ENCODE measurements around the gene CD300LF. TPM values are rescaled to one million over a fixed set of nuclear protein-coding genes. Genes with fewer than 3 reads are reported as not detected.

CD300LF gene
- total RNA-seq, 1 donor from 2014 or later, result 3.1 TPM

DNA sequence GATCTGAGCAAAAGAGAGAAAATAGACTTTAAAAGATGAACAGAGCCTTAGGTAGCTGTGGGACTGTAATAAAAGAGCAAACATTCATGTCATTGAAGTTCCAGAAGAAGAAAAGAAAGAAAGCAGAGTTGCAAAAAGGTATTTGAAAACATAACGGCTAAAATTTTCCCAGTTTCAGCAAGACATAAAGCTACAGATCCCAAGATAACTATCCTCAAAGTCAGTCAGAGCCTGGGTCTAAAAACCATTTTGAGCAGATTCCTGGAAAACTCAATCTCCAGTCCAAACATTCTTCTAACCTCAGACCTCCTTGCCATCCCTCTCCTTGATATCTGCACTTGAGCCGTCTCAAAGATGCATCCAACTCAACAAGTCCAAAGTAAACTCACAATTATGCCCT, 68.3 kb downstream of the CD300LF start:
- no peak for DNase-seq (ENCODE audit: low spot score)

Other genes starting within 250 kb of the CD300LF start
- gene CD300A, start 246.3 kb downstream of the CD300LF start, total RNA-seq (ENCODE audit: insufficient read depth, low replicate concordance), result 7.2 TPM
- gene CD300LB, start 181.4 kb downstream of the CD300LF start, total RNA-seq (ENCODE audit: insufficient read depth, low replicate concordance), result 0.24 TPM
- gene CD300C, start 166.8 kb downstream of the CD300LF start, total RNA-seq (ENCODE audit: insufficient read depth, low replicate concordance), result 0.48 TPM
- gene CD300H, start 145.4 kb downstream of the CD300LF start, total RNA-seq (ENCODE audit: insufficient read depth, low replicate concordance), result not detected
- not detected for gene CD300LD, start 120.6 kb downstream of the CD300LF start, total RNA-seq (ENCODE audit: insufficient read depth, low replicate concordance)
- gene CD300E, start 89.2 kb downstream of the CD300LF start, total RNA-seq (ENCODE audit: insufficient read depth, low replicate concordance), result 0.72 TPM
- 4.6 TPM for gene RAB37, start 24.3 kb upstream of the CD300LF start, total RNA-seq (ENCODE audit: insufficient read depth, low replicate concordance)
- 12.5 TPM for gene NHERF1, start 35.7 kb upstream of the CD300LF start, total RNA-seq (ENCODE audit: insufficient read depth, low replicate concordance)
- 18.1 TPM for gene NAT9, start 63.4 kb upstream of the CD300LF start, total RNA-seq (ENCODE audit: insufficient read depth, low replicate concordance)
- 4.1 TPM for gene GRIN2C, start 147.0 kb upstream of the CD300LF start, total RNA-seq (ENCODE audit: insufficient read depth, low replicate concordance)
- 1.7 TPM for gene FDXR, start 160.1 kb upstream of the CD300LF start, total RNA-seq (ENCODE audit: insufficient read depth, low replicate concordance)
- gene FADS6, start 180.7 kb upstream of the CD300LF start, total RNA-seq (ENCODE audit: insufficient read depth, low replicate concordance), result not detected
- 2.9 TPM for gene USH1G, start 210.3 kb upstream of the CD300LF start, total RNA-seq (ENCODE audit: insufficient read depth, low replicate concordance)
- 0.72 TPM for gene OTOP2, start 211.3 kb upstream of the CD300LF start, total RNA-seq (ENCODE audit: insufficient read depth, low replicate concordance)
- not detected for gene OTOP3, start 223.0 kb upstream of the CD300LF start, total RNA-seq (ENCODE audit: insufficient read depth, low replicate concordance)